GM06990 (cell line): Measurements from ENCODE around the gene IER2.
"Not testable (repeated sequence)": the region's sequence is repeated elsewhere in the genome, so short reads cannot be mapped to it uniquely, and the experiment has no call there.

Experiments
- DNase-seq: peaks from one replicate; pipeline ENCODE4 v3.0.0-alpha.2; 2011; ENCODE audit not compliant: insufficient read length; ENCODE audit errors: extremely low read depth
- H3K27me3 ChIP-seq: replicated peaks from 2 replicates; pipeline ENCODE4 v1.6.0; 2011; ENCODE audit warnings: low read length; ENCODE audit not compliant: control insufficient read depth, insufficient read depth
- H3K36me3 ChIP-seq: 2 replicates; pipeline ENCODE4 v1.5.1; 2011; ENCODE audit warnings: low read length; ENCODE audit not compliant: control insufficient read depth, insufficient read depth
- H3K4me3 ChIP-seq: replicated peaks from 2 replicates; pipeline ENCODE4 v1.5.1; 2011; ENCODE audit warnings: low read depth, mild to moderate bottlenecking, control low read depth, low read length
- TF ChIP-seq, protein P1 (sequence below): IDR thresholded peaks from 2 replicates; pipeline ENCODE4 v1.5.1; 2011; ENCODE audit warnings: low read length, control low read depth, mild to moderate bottlenecking, inconsistent platforms; ENCODE audit not compliant: insufficient read depth, poor library complexity, severe bottlenecking

The IER2 gene

DNA sequence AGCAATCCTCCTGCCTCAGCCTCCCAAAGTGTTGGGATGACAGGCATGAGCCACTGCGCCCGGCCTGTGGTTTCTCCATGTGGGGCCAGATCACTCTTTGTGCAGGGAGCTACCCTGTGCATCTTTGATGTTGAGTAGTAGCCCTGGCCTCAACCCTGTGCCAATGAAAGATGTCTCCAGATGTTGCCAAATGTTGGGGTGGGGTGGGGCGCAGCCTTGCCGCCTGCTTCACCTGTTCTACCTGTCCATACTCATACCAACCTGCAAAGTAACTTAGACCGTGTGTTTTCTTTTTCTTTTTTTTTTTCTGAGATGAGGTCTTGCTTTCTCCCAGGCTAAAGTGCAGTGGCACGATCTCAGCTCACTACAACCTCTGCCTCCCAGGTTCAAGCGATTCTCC, 20.9 kb downstream of the IER2 start:
- TF ChIP-seq, protein P1, sequence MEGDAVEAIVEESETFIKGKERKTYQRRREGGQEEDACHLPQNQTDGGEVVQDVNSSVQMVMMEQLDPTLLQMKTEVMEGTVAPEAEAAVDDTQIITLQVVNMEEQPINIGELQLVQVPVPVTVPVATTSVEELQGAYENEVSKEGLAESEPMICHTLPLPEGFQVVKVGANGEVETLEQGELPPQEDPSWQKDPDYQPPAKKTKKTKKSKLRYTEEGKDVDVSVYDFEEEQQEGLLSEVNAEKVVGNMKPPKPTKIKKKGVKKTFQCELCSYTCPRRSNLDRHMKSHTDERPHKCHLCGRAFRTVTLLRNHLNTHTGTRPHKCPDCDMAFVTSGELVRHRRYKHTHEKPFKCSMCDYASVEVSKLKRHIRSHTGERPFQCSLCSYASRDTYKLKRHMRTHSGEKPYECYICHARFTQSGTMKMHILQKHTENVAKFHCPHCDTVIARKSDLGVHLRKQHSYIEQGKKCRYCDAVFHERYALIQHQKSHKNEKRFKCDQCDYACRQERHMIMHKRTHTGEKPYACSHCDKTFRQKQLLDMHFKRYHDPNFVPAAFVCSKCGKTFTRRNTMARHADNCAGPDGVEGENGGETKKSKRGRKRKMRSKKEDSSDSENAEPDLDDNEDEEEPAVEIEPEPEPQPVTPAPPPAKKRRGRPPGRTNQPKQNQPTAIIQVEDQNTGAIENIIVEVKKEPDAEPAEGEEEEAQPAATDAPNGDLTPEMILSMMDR, result no peak
- Histone ChIP-seq H3K4me3 (no peak overlapping the region), H3K27me3 (no peaks in the 10 kb centered on the region), H3K36me3 (no peaks in the 10 kb centered on the region)
- no peak for DNase-seq

DNA sequence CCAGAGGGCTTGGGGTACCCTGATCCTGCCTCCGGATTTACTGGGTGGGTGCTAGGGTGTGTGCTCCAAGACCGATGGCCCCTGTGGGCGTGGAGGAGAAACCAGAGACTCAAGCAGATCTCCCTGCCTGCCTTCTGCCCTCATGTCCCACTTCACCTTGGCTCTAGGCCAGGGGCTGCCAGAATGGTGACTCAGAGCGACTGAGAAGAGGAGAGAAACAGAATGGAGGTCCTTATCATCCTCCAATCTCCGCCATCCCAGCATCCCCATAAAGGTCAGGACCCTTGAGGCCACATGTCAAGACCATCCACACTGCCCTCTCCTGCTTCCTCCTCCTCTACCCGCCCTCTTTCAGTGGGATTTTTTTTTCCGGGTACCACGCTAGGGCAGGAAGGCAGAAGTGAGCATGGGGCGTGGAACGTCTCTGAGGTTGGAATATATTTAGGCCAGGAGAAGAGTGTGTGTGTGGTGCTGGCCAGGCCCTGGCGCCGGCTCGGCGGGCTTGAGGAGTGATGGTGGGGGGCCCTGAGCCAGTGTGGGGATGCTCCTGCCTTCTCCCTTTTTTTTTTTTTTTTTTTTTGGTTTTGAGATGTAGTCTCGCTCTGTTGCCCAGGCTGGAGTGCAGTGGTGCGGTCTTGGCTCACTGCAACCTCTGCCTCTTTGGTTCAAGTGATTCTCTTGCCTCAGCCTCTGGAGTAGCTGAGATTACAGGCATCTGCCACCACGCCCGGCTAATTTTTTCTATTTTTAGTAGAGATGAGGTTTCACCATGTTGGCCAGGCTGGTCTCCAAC, 22.3 kb downstream of the IER2 start:
- H3K27me3 ChIP-seq, result no peaks in the 10 kb centered on the region
- TF ChIP-seq, protein P1, result no peak
- H3K36me3 ChIP-seq, result no peaks in the 10 kb centered on the region
- DNase-seq, result peak; percentile 63
- no peak overlapping the region for H3K4me3 ChIP-seq

DNA sequence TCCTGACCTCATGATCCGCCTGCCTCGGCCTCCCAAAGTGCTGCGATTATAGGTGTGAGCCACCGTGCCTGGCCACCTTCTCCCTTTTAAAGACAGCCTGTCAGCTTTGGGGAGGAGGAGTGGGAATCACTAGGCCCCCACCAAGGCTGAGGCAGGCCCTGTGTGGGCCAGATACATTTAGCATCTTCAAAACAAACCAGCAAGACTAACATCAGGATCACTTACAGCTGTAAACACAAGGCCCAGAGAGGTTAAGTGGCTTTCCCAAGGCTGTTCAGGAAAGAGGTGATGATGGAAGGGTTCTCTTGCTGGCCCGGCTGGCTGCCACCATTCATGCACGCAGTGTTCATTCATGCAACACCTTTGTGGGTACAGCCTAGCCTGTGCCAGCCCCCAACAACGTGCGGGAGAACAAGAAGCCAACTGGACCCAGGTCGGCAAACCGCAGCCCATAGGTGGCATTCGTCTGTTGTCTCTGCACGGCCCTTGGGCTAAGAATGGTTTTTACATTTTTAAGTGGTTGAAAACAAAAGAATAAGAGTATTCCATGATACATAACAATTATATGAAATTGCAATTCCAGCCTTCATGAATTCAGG, 23.0 kb downstream of the IER2 start:
- no peak for DNase-seq
- H3K4me3 ChIP-seq, result no peak overlapping the region
- H3K36me3 ChIP-seq, result no peaks in the 10 kb centered on the region
- no peaks in the 10 kb centered on the region for H3K27me3 ChIP-seq
- TF ChIP-seq, protein P1, result no peak

DNA sequence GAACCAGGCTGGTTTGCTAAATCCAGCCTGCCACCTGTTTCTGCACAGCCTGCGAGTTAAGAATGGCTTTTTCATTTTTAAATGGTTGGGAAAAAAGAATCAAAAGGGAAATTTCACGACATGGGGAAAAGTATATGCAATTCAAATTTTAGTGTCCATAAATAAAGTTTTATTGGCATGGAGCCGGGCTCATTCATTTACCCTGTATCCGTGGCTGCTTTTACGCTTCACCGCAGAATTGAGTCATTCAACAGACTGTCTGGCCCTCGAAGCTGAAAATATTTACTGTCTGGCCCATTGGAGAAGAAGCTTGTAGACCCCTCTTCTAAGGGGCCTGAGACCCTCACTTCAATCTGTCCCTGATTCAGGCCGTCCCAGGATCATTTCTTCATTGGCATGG, 26.1 kb downstream of the IER2 start:
- TF ChIP-seq, protein P1, result no peak
- no peak for DNase-seq
- Histone ChIP-seq H3K4me3 (no peak overlapping the region), H3K27me3 (no peaks in the 10 kb centered on the region), H3K36me3 (no peaks in the 10 kb centered on the region)

DNA sequence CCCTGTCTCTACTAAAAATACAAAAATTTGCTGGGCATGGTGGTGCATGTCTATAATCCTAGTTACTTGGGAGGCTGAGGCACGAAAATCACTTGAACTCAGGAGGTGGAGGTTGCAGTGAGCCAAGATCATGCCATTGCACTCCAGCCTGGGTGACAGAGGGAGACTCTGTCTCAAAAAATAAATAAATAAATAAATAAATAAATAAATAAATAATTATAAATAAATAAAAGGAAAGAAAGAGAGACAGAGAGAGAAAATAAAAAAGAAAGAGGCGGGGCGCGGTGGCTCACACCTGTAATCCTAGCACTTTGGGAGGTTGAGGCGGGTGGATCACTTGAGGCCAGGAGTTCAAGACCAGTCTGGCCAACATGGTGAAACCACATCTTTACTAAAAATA, 27.4 kb downstream of the IER2 start:
- H3K36me3 ChIP-seq, H3K4me3 ChIP-seq: not testable (repeated sequence)

DNA sequence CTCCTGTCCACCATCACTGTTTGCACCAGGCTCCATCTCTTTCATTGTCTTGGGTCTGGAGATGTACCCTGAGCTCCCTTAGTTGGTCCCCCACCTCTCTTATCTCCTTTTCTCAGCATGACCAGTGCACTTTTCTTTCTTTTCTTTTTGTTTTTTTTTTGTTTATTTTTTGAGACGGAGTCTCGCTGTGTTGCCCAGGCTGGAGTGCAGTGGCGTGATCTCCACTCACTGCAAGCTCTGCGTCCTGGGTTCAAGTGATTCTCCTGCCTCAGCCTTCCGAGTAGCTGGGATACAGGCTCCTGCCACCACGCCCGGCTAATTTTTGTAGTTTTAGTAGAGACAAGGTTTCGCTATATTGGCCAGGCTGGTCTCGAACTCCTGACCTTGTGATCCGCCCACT, 28.1 kb downstream of the IER2 start:
- H3K27me3 ChIP-seq, DNase-seq, H3K36me3 ChIP-seq, H3K4me3 ChIP-seq: not testable (repeated sequence)

More for the DNA sequence above, 27.4 kb downstream of the IER2 start:
- not testable (repeated sequence) for DNase-seq, H3K27me3 ChIP-seq
